ENCODE data around the gene IREB2.
A peak's percentile ranks its signal among the peaks of the same experiment; 100 is the strongest.
"Not testable (repeated sequence)": the region's sequence is repeated elsewhere in the genome, so short reads cannot be mapped to it uniquely, and the experiment has no call there.

IREB2 gene

DNA sequence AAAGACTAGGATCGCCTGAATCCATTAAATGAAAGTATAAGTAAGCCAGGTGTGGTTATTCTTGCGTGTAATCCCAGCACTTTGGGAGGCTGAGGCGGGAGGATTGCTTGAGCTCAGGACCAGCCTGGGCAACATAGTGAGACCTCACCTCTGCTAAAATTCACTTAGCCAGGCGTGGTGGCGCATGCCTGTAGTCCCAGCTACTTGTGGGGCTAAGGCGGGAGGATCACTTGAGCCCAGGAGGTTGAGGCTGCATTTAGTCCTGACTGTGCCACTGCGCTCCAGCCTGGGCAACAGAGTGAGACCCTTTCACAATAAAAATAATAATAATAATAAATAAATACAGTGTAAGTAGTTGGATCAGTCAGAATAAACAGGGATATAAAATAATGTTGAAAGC is 43.9 kb downstream of the IREB2 start:
- no peak for DNase-seq (ENCODE audit: low read depth)

GRCh38 chr15:78492872-78493271 is 54.9 kb downstream of the IREB2 start:
- DNase-seq (ENCODE audit: low read depth): no peak

- no peak for DNase-seq (ENCODE audit: low read depth)
Observed at GRCh38 chr15:78501857-78502256, 63.8 kb downstream of the IREB2 start.

DNA sequence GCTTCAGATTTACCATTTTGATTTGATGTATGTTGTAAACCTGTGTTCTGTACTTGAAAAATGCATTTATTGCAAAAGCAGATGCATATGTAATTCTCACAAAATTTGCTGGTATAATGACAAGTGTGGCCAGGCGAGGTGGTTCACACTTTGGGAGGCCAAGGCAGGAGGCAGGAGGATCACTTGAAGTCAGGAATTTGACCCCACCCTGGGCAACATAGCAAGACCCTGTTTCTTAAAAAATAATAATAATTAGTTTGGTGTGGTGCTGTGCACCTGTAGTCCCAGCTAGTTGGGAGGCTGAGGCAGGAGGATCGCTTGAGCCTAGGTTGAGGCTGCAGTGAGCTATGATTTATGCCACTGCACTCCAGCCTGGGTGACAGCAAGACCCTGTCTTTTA is 64.6 kb downstream of the IREB2 start:
- no peak for DNase-seq (ENCODE audit: low read depth)

- DNase-seq (ENCODE audit: low read depth): peak; percentile 60
Observed at GRCh38 chr15:78506971-78507830, 69.2 kb downstream of the IREB2 start, which contains the start of gene HYKK. Gene HYKK (plus strand): TSS chr15:78507577. CDS start chr15:78513089, 5,512 bp downstream.

DNA sequence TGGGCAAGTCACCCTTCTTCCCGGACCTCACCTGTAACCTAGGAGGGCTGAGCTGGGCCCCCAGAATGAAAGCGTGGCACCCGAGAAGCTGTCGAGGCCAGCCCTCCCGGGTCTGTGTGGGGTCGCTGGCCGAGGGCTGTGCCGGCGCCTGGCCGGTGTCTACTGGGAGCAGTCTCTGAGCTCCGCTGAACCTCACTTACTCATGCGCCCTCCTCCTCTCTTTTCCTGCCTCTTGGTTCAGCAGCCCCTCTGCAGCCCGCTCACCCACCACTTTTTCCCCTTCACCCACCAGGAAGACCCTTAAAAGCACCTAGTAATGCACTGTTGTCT is 69.8 kb downstream of the IREB2 start:
- no peak for DNase-seq (ENCODE audit: low read depth)

DNA sequence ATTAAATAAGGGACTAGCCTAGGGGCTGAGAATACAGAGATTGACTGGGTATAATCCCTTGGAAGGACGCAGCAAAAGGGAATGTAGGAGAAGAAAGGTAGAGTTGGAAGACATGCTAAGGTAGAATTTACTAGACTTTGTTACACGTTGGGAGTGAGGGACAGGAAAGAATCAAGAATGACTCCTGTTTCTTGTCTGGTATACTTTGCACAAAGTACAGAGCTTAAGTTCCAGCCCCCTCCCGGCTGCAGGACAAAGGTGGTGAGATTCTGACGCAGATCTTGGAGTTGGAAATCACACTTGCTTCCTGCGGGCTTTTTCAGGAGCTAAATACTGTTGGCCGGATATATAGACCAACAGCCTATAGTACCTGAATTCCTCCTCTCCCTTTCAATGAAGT is 70.3 kb downstream of the IREB2 start:
- DNase-seq (ENCODE audit: low read depth): no peak

DNA sequence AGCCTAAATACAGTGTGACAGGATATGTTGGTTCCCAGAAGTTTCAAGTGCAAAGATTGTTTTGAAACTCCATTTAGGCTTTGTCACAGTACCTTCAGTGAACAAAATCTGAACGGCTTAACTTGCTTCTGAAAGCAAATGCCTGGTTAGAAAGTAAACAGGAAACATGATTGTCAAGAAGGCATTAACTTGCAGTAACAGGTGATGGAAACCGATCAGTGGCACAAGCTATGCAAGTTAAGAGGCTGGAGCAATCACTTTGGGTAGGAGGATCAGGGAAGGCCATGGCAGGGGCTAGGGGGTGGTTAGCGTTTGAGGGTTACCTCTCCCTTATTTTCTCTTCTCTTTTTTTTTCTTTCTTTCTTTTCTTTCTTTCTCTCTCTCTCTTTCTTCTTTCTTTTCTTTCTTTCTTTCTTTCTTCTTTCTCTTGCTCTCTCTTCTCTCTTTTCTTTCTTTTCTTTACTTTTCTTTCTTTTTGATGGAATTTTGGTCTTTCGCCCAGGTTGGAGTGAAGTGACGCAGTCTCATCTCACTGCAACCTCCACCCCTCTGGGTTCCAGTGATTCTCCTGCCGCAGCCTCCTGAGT is 71.8 kb downstream of the IREB2 start:
- no peak for DNase-seq (ENCODE audit: low read depth)

DNA sequence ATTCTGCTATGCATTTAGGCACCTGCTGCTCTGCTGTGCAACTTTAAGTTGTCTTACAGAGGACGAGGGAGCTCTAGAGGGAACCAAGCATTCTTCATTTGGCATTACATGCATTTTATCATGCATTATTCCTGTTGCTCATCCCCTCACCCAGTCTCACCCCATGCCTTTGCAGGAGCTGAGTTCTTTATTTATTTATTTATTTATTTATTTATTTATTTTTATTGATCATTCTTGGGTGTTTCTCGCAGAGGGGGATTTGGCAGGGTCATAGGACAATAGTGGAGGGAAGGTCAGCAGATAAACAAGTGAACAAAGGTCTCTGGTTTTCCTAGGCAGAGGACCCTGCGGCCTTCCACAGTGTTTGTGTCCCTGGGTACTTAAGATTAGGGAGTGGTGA is 82.0 kb downstream of the IREB2 start:
- not testable (repeated sequence) for DNase-seq (ENCODE audit: low read depth)

DNA sequence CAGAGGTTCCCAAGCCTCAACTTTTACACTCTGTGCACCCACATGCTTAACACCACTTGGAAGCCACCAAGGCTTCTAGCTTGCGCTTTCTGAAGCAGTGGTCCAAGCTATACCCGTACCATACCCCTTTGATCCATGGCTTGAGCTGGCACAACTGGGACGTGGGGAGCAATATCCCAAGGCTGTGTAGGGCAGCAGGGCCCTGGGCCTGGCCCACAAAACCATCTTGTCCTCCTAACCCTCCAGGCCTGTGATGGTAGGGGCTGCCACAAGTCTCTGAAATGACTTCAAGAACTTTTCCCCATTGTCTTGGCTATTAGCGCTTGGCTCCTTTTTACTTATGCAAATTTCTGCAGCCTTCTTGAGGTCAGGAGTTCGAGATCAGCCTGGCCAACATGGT is 86.2 kb downstream of the IREB2 start:
- DNase-seq (ENCODE audit: low read depth): no peak

DNA sequence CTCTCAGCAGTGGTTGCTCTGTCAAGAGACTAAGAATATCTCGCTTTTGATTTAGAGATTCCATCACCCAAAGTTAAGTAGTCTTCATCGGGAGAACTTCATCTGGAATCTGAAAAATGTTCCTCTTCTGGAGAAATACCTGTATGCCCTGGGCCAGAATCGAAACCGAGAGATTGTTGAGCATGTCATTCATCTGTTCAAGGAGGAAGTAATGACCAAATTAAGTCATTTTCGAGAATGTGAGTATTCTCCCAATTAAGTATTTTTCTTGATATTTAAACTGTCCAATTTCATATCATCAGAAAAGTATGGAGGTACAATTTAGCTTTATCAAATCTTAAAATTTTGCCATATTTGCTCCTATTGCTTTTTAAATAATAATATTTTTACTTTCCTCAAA is 89.3 kb downstream of the IREB2 start:
- DNase-seq (ENCODE audit: low read depth): no peak

DNA sequence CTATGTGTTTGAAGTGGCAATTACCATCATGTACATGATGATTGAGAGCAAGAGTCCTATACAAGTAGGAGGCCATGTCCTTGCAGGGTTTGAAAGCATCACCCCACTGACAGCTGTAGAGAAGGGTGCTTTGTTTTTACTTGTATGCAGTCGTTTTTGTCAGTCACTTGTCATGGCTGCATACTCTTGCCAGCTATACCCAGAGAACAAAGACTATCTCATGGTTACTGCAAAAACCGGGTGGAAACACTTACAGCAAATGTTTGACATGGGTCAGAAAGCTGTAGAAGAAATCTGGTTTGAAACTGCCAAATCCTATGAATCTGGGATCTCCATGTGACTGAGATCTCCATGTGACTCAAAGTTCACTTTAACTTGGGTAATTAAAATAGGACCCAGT is 95.3 kb downstream of the IREB2 start:
- no peak for DNase-seq (ENCODE audit: low read depth)

DNA sequence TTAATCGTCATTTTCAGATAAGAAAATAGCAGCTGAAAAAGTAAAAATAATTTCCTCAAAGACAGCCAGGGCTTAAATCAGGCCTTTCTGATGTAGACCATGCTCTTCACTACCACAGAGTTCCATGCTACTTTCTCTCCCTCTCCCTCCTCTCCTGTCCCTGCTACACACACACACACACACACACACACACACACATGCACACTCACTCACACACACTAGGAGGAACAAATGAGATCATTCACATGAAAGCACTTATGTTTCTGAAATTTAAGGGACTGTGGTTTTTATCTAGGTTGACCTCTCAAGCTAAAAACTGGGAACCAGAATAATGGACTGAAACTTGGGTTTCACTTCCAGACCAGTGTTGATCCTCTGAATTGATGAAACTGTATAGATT is 98.1 kb downstream of the IREB2 start:
- no peak for DNase-seq (ENCODE audit: low read depth)

- no peak for DNase-seq (ENCODE audit: low read depth)
Observed at GRCh38 chr15:78537266-78537905, 99.4 kb downstream of the IREB2 start.

DNA sequence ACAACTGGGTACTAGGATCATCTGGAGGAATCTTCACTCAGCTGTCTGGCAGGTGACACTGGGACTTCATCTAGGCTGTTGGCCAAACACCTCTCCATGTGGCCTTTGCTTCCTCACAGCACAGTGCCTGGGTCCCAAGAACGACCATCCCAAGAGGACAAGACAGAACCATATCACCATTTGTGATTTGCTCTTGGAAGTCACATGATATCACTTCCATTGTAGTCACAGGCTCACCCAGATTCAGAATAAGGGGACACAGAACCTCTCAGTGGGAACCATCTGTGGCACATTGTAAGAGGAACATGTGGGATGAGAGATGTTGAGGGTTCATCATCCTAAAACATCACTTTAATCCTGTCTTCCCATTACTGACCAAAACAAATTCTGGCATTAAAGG is 100.3 kb downstream of the IREB2 start:
- DNase-seq (ENCODE audit: low read depth): no peak

GRCh38 chr15:78539464-78540140 is 101.6 kb downstream of the IREB2 start:
- DNase-seq (ENCODE audit: low read depth): not testable (repeated sequence)

- DNase-seq (ENCODE audit: low read depth): peak; percentile 91
Observed at GRCh38 chr15:78540141-78540870, 102.3 kb downstream of the IREB2 start, which contains the start of gene PSMA4. Gene PSMA4 (plus strand): TSS chr15:78540444. CDS start chr15:78541928, 1,484 bp downstream.

GRCh38 chr15:78540871-78541743 is 103.1 kb downstream of the IREB2 start:
- DNase-seq (ENCODE audit: low read depth): no peak

DNA sequence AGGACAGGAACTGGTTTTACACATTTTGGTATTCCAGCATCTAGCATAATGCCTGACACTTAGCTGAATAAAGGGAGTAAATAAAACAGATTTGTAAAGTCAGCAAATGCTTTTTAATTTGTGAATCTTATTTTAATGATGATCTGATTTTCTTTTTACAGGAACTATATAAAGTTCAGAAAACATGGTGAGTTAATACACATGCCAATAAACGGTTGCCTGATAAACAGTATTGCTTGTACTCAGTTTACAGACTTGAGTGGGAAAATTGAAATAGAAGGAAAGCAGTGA is 103.7 kb downstream of the IREB2 start:
- DNase-seq (ENCODE audit: low read depth): no peak

DNA sequence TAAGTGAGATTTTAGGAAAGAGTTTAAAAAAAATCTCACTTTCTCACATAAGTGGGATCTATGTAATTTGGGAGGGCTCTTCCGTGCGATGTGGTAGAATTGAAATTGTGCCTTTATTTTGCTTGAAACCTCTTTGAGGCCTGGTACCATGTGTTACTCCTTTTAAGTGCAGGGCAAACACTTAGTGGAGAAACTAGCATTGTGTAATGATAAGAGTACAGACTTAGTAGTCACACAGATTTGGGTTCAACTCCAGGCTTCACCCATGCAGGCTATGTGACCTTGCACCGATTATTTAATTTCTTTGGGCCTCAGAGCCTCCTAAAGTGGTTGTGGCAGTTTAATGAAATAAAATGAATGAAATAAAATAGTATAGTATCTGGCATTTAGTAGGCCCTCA is 104.6 kb downstream of the IREB2 start:
- no peak for DNase-seq (ENCODE audit: low read depth)

DNA sequence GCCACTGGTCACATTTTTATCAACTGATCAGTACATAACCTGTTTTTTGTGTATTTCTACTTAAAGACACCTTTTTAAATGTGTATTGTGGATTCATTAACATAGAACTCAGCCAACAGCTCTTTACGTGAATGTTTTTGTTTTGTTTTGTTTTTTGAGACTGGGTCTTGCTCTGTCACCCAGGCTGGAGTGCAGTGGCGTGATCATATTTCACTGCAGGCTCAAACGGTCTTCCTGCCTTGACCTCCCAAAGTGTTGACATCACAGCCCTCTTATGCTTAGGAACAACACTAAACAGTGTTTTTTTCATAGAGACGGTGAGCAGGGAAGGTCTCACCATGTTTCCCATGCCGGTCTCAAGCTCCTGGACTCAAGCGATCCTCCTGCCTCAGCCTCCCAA is 112.2 kb downstream of the IREB2 start:
- no peak for DNase-seq (ENCODE audit: low read depth)

Measured in activated T-helper 9 cell treated with anti-CD3 and anti-CD28 coated beads, Interleukin-2, amount 50 U/mL, for 16 hours (primary cell).